OCI-LY1 (cell line): ENCODE measurements around the gene ZCCHC7.

Source experiments
- CTCF ChIP-seq: fragments of 200-600 bp; sonication (generic), shearing (Covaris generic); IDR thresholded peaks from 2 replicates; pipeline ENCODE4 v1.5.1; 2017; ENCODE audit warnings: mild to moderate bottlenecking, antibody characterized with exemption, low read length, moderate library complexity, mixed read lengths
- EZH2 ChIP-seq: fragments of 200-600 bp; sonication (generic), shearing (Covaris generic); IDR thresholded peaks from 2 replicates; pipeline ENCODE4 v1.8.0; 2017; ENCODE audit warnings: borderline replicate concordance, mixed run types, mild to moderate bottlenecking, antibody characterized with exemption, low read length, moderate library complexity, mixed read lengths

DNA sequence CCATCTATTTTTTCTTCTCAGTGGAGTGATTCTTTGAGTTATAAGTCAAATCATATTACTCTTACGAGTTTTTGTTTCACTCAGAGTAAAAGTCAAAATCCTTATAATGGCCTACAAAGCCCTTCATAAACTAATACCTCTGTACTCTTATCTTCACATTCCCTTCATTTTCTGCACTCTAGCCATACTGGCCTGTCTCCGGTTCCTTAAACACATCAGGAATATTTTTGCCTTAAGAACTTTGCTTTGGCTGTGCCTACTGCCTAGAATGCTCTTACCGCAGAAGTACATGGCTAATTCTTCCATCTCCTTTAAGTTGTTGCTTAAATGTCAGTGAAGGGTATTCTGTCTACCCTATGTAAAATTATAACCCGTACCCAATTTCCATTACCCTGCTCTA, 169.3 kb downstream of the ZCCHC7 start:
- TF ChIP-seq CTCF (no peak), EZH2 (no peak)
